Measurements from ENCODE around the gene NSUN2.

DNA sequence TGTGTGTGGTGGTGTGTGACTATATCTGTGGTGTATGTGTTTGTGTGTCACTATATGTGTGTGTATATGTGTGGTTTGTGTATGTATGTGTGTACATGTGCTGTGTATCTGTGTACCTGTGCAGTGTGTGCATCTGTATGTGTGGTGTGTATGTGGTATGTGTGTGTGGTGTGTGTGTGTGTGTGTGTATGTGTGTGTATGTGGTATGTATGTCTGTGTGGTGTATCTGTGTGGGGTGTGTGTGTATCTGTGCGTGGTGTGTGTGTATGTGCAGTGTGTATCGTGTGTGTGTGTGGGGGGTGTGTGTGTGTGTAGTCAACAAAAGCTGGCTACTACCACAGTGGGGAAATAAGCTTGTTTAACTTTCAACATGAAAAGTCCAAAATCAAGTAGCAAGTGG is 48.8 kb upstream of the NSUN2 start:
- TF ChIP-seq ZSCAN18 (tag by site-specific recombination; IDR thresholded peaks at IDR 0.05), result 0 out of 2 replicates have a peak, but pooled peaks have one; percentile 45
- TF ChIP-seq ZNF280D (tag by site-specific recombination; IDR thresholded peaks at IDR 0.05), result no peak
- TF ChIP-seq ZNF514 (tag by site-specific recombination; IDR thresholded peaks at IDR 0.05), result no peak
- 0 out of 2 replicates have a peak, but pooled peaks have one; percentile 68 for TF ChIP-seq ZNF473 (tag by site-specific recombination; IDR thresholded peaks at IDR 0.05)
- TF ChIP-seq CTCF (tag by site-specific recombination; IDR thresholded peaks at IDR 0.05), result no peak
- TF ChIP-seq ZNF146 (tag by site-specific recombination; IDR thresholded peaks at IDR 0.05), result peak; percentile 14; the same call in 1 of the 2 replicates
- no peak for TF ChIP-seq SALL2 (tag by site-specific recombination; IDR thresholded peaks at IDR 0.05; ENCODE audit: borderline replicate concordance)
- TF ChIP-seq ZNF792 (tag by site-specific recombination; IDR thresholded peaks at IDR 0.05), result no peak
